Measurements from ENCODE around the gene MBD1. TPM values are rescaled to one million over a fixed set of nuclear protein-coding genes. Genes with fewer than 3 reads are reported as not detected.

The MBD1 gene
- total and polyA plus RNA-seq, 4 donors: 13.9 to 45.8 (median 26.8) TPM

- no peaks in the 10 kb centered on the region for H3K9me3 ChIP-seq (ENCODE audit: control insufficient read depth in 4 of 4, low read length in 3 of 4)
- no peaks in the 10 kb centered on the region for H3K27me3 ChIP-seq (ENCODE audit: control insufficient read depth in 4 of 4, insufficient read depth in 4 of 4, low read length in 3 of 4)
- TF ChIP-seq JUND (IDR thresholded peaks at IDR 0.05): no peak
- TF ChIP-seq EGR1 (IDR thresholded peaks at IDR 0.05; ENCODE audit: low read depth in 2 of 2): no peak
- TF ChIP-seq HNF4G (IDR thresholded peaks at IDR 0.05): no peak
- no peak for TF ChIP-seq HNF4A (conservative IDR thresholded peaks at IDR 0.05)
- no peak for TF ChIP-seq FOXA2 (IDR thresholded peaks at IDR 0.05)
- no peak overlapping the region for H3K27ac ChIP-seq (ENCODE audit: low read depth in 1 of 2, low read length in 2 of 2)
- 94% methylated on average over 29 of the region's 29 CpGs for WGBS
- no peak overlapping the region for H3K4me3 ChIP-seq (ENCODE audit: low read depth in 1 of 3, low read length in 3 of 3)
- peaks cover 9 to 33% (median 29%) of the 10 kb centered on the region in 4 donors for H3K4me1 ChIP-seq (ENCODE audit: control insufficient read depth in 4 of 4, insufficient read depth in 4 of 4, low read length in 3 of 4)
- DNase-seq (ENCODE audit: low spot score): no peak
- H3K36me3 ChIP-seq (ENCODE audit: control insufficient read depth in 4 of 4, insufficient read depth in 3 of 4, low read depth in 1 of 4, low read length in 3 of 4): peaks cover 2 to 32% (median 10%) of the 10 kb centered on the region in 4 donors
- no peak overlapping the region for H3K9ac ChIP-seq (ENCODE audit: low read depth in 1 of 2, low read length in 2 of 2)
Observed at GRCh38 chr18:50283469-50284209, 2.3 kb upstream of the MBD1 start.

- H3K27ac ChIP-seq (ENCODE audit: low read depth in 1 of 2, low read length in 2 of 2): no peak overlapping the region
- DNase-seq (ENCODE audit: low spot score): no peak
Observed at GRCh38 chr18:50282521-50283335, 1.4 kb upstream of the MBD1 start.

More at GRCh38 chr18:50282521-50283335, 1.4 kb upstream of the MBD1 start:
- Histone ChIP-seq H3K4me1 (ENCODE audit: control insufficient read depth in 4 of 4, insufficient read depth in 4 of 4, low read length in 3 of 4) (peaks cover 9 to 33% (median 29%) of the 10 kb centered on the region in 4 donors), H3K9ac (ENCODE audit: low read depth in 1 of 2, low read length in 2 of 2) (no peak overlapping the region), H3K4me3 (ENCODE audit: low read depth in 1 of 3, low read length in 3 of 3) (no peak overlapping the region), H3K9me3 (ENCODE audit: control insufficient read depth in 4 of 4, low read length in 3 of 4) (no peaks in the 10 kb centered on the region), H3K27me3 (ENCODE audit: control insufficient read depth in 4 of 4, insufficient read depth in 4 of 4, low read length in 3 of 4) (no peaks in the 10 kb centered on the region), H3K36me3 (ENCODE audit: control insufficient read depth in 4 of 4, insufficient read depth in 3 of 4, low read depth in 1 of 4, low read length in 3 of 4) (peaks cover 2 to 35% (median 14%) of the 10 kb centered on the region in 4 donors)
- WGBS: 96% methylated on average over 42 of the region's 42 CpGs
- TF ChIP-seq JUND (IDR thresholded peaks at IDR 0.05): no peak
- no peak for TF ChIP-seq GABPA (IDR thresholded peaks at IDR 0.05 in 1 of 2, conservative IDR thresholded peaks at IDR 0.05 in 1 of 2)
- TF ChIP-seq MAX (IDR thresholded peaks at IDR 0.05): no peak
- TF ChIP-seq REST (IDR thresholded peaks at IDR 0.05): no peak
- TF ChIP-seq NR2F2 (IDR thresholded peaks at IDR 0.05): no peak

All from liver (tissue), 9 donors.